Glutamatergic neuron (in vitro differentiated cells): ENCODE measurements around the gene INKA2. TPM values are rescaled to one million over a fixed set of nuclear protein-coding genes. Genes with fewer than 3 reads are reported as not detected.

ENCODE experiments used
- DNase-seq: peaks from one replicate; pipeline ENCODE4 v3.0.0; 2022
- H3K27ac Mint-ChIP-seq: one replicate; pipeline ENCODE4 v1.8.0; 2020; ENCODE audit warnings: mild to moderate bottlenecking, mixed read lengths, inconsistent platforms; ENCODE audit not compliant: unreplicated experiment
- H3K27me3 Mint-ChIP-seq: one replicate; pipeline ENCODE4 v1.8.0; 2020; ENCODE audit warnings: mild to moderate bottlenecking, moderate library complexity, mixed read lengths, inconsistent platforms; ENCODE audit not compliant: unreplicated experiment
- H3K36me3 Mint-ChIP-seq: one replicate; pipeline ENCODE4 v1.8.0; 2020; ENCODE audit warnings: mild to moderate bottlenecking, mixed read lengths, inconsistent platforms; ENCODE audit not compliant: unreplicated experiment
- H3K4me1 Mint-ChIP-seq: one replicate; pipeline ENCODE4 v1.8.0; 2020; ENCODE audit warnings: mild to moderate bottlenecking, low read depth, mixed read lengths, inconsistent platforms; ENCODE audit not compliant: unreplicated experiment
- H3K4me3 Mint-ChIP-seq: one replicate; pipeline ENCODE4 v1.8.0; 2020; ENCODE audit warnings: mild to moderate bottlenecking, mixed read lengths, inconsistent platforms; ENCODE audit not compliant: unreplicated experiment
- H3K9me3 Mint-ChIP-seq: one replicate; pipeline ENCODE4 v1.8.0; 2020; ENCODE audit warnings: mild to moderate bottlenecking, moderate library complexity, mixed read lengths, inconsistent platforms; ENCODE audit not compliant: unreplicated experiment
- CTCF ChIP-seq: fragments of 200-600 bp; sonication (generic); IDR thresholded peaks from one replicate; pipeline ENCODE4 v1.5.0; 2021; ENCODE audit not compliant: partially characterized antibody, unreplicated experiment
- total RNA-seq: library from RNA; stranded (reverse); fragmentation: NEBNext Ultra II Directional; extraction: Animal tissue kit (Norgen Biotek cat#: 25700); gene quantifications from one replicate; pipeline ENCODE4 v1.2.1, GENCODE V29; 2021; ENCODE audit not compliant: unreplicated experiment

Gene INKA2
- total RNA-seq, 1 donor from 2014 or later = 112 TPM

- Mint-ChIP-seq H3K27me3 (peaks cover 10% of the 10 kb centered on the region), H3K4me1 (peaks cover 38% of the 10 kb centered on the region), H3K4me3 (no peak overlapping the region), H3K9me3 (peaks cover 21% of the 10 kb centered on the region), H3K27ac (no peak overlapping the region), H3K36me3 (peaks cover 4% of the 10 kb centered on the region)
- DNase-seq = no peak
- no peak for TF ChIP-seq CTCF
These were observed 12.8 kb upstream of the INKA2 start for GRCh38 chr1:111751906-111752575.

DNA sequence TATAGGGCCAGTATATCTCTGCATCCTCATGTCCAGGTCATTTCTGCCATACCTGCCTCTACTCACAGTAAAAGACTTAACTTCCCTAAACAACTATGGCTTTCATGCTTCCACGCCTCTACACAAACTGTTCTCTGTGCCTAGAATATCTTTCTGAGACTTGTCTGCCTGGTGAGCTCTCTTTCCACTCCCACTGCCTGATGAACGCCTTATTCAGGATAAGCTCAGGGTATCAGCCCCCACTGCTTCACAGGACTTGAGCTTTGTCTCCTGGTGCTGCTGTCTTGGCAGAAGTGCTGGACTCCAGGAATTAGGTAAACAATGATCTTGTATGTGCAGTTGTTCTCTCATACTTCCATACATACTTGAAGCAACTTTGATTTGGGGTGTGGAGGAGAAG lies 11.7 kb upstream of the INKA2 start:
- H3K36me3 Mint-ChIP-seq = peaks cover 4% of the 10 kb centered on the region
- peaks cover 10% of the 10 kb centered on the region for H3K27me3 Mint-ChIP-seq
- H3K4me1 Mint-ChIP-seq = peaks cover 35% of the 10 kb centered on the region
- TF ChIP-seq CTCF = no peak
- no peak for DNase-seq
- peaks cover 21% of the 10 kb centered on the region for H3K9me3 Mint-ChIP-seq
- H3K27ac Mint-ChIP-seq = no peak overlapping the region
- H3K4me3 Mint-ChIP-seq = peak overlapping the region; percentile 0

DNA sequence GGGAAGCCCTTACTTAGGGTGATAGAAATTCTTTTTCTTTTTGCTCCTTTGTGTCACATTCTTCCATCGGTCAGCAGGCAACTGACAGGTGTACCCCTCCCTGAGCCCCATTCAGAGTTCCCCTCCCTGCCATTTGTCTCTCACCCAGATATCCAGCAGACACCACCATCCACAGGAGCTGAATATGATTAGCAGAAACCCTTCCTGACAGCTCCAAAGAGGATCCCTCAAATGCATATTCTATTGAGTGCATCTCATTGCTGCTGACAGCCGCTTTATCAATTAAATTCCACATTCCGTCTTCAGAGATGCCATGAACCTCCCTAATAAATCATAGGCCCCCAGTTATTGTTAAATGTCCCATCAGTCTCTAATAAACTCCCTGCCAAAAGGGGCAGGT lies 10.4 kb upstream of the INKA2 start:
- no peak for DNase-seq
- no peak overlapping the region for H3K4me3 Mint-ChIP-seq
- H3K36me3 Mint-ChIP-seq = peaks cover 4% of the 10 kb centered on the region
- peaks cover 12% of the 10 kb centered on the region for H3K9me3 Mint-ChIP-seq
- H3K4me1 Mint-ChIP-seq = peaks cover 39% of the 10 kb centered on the region
- H3K27ac Mint-ChIP-seq = no peak overlapping the region
- H3K27me3 Mint-ChIP-seq = peaks cover 1% of the 10 kb centered on the region
- no peak for TF ChIP-seq CTCF

DNA sequence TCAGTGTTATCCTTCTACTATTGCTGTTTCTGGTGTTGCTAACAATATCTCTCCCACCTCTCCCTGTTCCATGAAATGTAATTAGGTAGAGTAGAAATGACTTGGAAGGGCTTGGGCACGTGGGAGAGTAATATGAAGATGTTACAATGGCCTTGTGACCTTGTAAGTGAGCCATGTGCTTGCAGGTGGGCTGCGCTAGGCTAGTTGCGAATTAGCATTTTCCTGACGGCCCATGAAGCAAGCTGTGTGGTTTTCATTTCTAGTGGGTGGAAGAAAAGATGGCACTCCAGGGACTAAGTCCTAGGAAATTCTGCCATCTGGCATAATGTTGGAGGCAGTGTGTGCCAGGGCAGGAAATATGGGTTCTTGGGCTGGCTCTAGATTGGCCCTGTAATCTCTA lies 8.8 kb upstream of the INKA2 start:
- Mint-ChIP-seq H3K4me1 (peaks cover 32% of the 10 kb centered on the region), H3K27ac (peak overlapping the region; percentile 3), H3K9me3 (peaks cover 11% of the 10 kb centered on the region), H3K27me3 (no peaks in the 10 kb centered on the region), H3K4me3 (peak overlapping the region; percentile 69), H3K36me3 (peaks cover 4% of the 10 kb centered on the region)
- no peak for DNase-seq
- no peak for TF ChIP-seq CTCF

DNA sequence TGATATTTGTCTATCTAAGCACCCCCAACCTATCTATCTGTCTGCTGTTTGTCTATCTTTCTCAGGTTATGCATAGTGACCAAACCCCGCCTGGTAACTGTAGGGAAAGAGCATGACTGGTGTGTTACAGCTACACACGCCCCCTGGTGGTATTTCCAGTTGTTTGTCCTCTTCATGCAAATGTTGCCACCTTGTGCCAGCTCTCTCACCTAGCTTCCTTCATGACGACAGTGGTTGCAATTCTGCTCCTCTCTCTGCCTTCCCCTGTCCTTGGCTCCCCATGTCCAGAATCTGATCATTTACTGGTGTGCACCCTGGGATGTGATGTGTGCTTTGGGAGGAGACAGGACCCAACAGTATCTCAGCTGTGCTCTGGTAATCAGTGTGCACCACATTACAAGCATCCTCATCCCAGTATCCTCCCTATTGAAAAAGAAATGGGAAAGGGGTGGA lies 8.1 kb upstream of the INKA2 start:
- peaks cover 32% of the 10 kb centered on the region for H3K4me1 Mint-ChIP-seq
- peak overlapping the region; percentile 25 for H3K4me3 Mint-ChIP-seq
- H3K27me3 Mint-ChIP-seq = no peaks in the 10 kb centered on the region
- peak; percentile 76 for TF ChIP-seq CTCF
- peaks cover 4% of the 10 kb centered on the region for H3K36me3 Mint-ChIP-seq
- H3K27ac Mint-ChIP-seq = peak overlapping the region; percentile 3
- DNase-seq = peak; percentile 49
- H3K9me3 Mint-ChIP-seq = peaks cover 11% of the 10 kb centered on the region
